ENCODE results near the gene STAB2.

Gene STAB2

GRCh38 chr12:103769240-103769945 lies 182.3 kb downstream of the STAB2 start:
- no peak overlapping the region for H3K9ac ChIP-seq (ENCODE audit: low read depth, low read length)
- H3K9me3 ChIP-seq (ENCODE audit: control insufficient read depth, insufficient read depth, low read length) = no peaks in the 10 kb centered on the region
- no peaks in the 10 kb centered on the region for H3K36me3 ChIP-seq (ENCODE audit: insufficient read depth, low read length)
- peaks cover 8% of the 10 kb centered on the region; the same call in 1 of the 2 replicates for H3K4me1 ChIP-seq (ENCODE audit: insufficient read depth, low read length)

GRCh38 chr12:103771466-103771865 lies 184.4 kb downstream of the STAB2 start:
- Histone ChIP-seq H3K4me1 (ENCODE audit: insufficient read depth, low read length) (peaks cover 8% of the 10 kb centered on the region; the same call in 1 of the 2 replicates), H3K36me3 (ENCODE audit: insufficient read depth, low read length) (peaks cover under 1% of the 10 kb centered on the region; the same call in 1 of the 2 replicates), H3K9me3 (ENCODE audit: control insufficient read depth, insufficient read depth, low read length) (no peaks in the 10 kb centered on the region), H3K9ac (ENCODE audit: low read depth, low read length) (no peak overlapping the region)

GRCh38 chr12:103772367-103773108 lies 185.5 kb downstream of the STAB2 start:
- H3K9ac ChIP-seq (ENCODE audit: low read depth, low read length) = no peak overlapping the region
- H3K36me3 ChIP-seq (ENCODE audit: insufficient read depth, low read length) = peaks cover 9% of the 10 kb centered on the region; the same call in 1 of the 2 replicates

GRCh38 chr12:103773109-103773910 lies 186.2 kb downstream of the STAB2 start:
- H3K4me1 ChIP-seq (ENCODE audit: insufficient read depth, low read length) = peaks cover 8% of the 10 kb centered on the region; the same call in 1 of the 2 replicates
- peaks cover 9% of the 10 kb centered on the region; the same call in 1 of the 2 replicates for H3K36me3 ChIP-seq (ENCODE audit: insufficient read depth, low read length)
- no peak overlapping the region for H3K9ac ChIP-seq (ENCODE audit: low read depth, low read length)
- no peaks in the 10 kb centered on the region for H3K9me3 ChIP-seq (ENCODE audit: control insufficient read depth, insufficient read depth, low read length)

More at GRCh38 chr12:103772367-103773108, 185.5 kb downstream of the STAB2 start:
- Histone ChIP-seq H3K9me3 (ENCODE audit: control insufficient read depth, insufficient read depth, low read length) (no peaks in the 10 kb centered on the region), H3K4me1 (ENCODE audit: insufficient read depth, low read length) (peaks cover 8% of the 10 kb centered on the region; the same call in 1 of the 2 replicates)

GRCh38 chr12:103774977-103775560 lies 188.0 kb downstream of the STAB2 start:
- Histone ChIP-seq H3K36me3 (ENCODE audit: insufficient read depth, low read length) (peaks cover 12% of the 10 kb centered on the region; the same call in 1 of the 2 replicates), H3K9ac (ENCODE audit: low read depth, low read length) (no peak overlapping the region), H3K9me3 (ENCODE audit: control insufficient read depth, insufficient read depth, low read length) (no peaks in the 10 kb centered on the region), H3K4me1 (ENCODE audit: insufficient read depth, low read length) (peaks cover 3% of the 10 kb centered on the region)

GRCh38 chr12:103778781-103779180 lies 191.7 kb downstream of the STAB2 start:
- H3K9ac ChIP-seq (ENCODE audit: low read depth, low read length) = no peak overlapping the region
- H3K36me3 ChIP-seq (ENCODE audit: insufficient read depth, low read length) = peaks cover 12% of the 10 kb centered on the region; the same call in 1 of the 2 replicates
- H3K9me3 ChIP-seq (ENCODE audit: control insufficient read depth, insufficient read depth, low read length) = no peaks in the 10 kb centered on the region
- peaks cover 5% of the 10 kb centered on the region for H3K4me1 ChIP-seq (ENCODE audit: insufficient read depth, low read length)

GRCh38 chr12:103779410-103780092 lies 192.5 kb downstream of the STAB2 start:
- Histone ChIP-seq H3K9ac (ENCODE audit: low read depth, low read length) (no peak overlapping the region), H3K9me3 (ENCODE audit: control insufficient read depth, insufficient read depth, low read length) (no peaks in the 10 kb centered on the region), H3K36me3 (ENCODE audit: insufficient read depth, low read length) (peaks cover 12% of the 10 kb centered on the region; the same call in 1 of the 2 replicates), H3K4me1 (ENCODE audit: insufficient read depth, low read length) (peaks cover 5% of the 10 kb centered on the region)

- H3K36me3 ChIP-seq (ENCODE audit: insufficient read depth, low read length) = peaks cover 13% of the 10 kb centered on the region
- peaks cover 5% of the 10 kb centered on the region for H3K4me1 ChIP-seq (ENCODE audit: insufficient read depth, low read length)
- no peaks in the 10 kb centered on the region for H3K9me3 ChIP-seq (ENCODE audit: control insufficient read depth, insufficient read depth, low read length)
- no peak overlapping the region for H3K9ac ChIP-seq (ENCODE audit: low read depth, low read length)
Observed at GRCh38 chr12:103780093-103780440, 193.0 kb downstream of the STAB2 start.

GRCh38 chr12:103780992-103781391 lies 193.9 kb downstream of the STAB2 start:
- H3K4me1 ChIP-seq (ENCODE audit: insufficient read depth, low read length) = peaks cover 5% of the 10 kb centered on the region
- H3K9me3 ChIP-seq (ENCODE audit: control insufficient read depth, insufficient read depth, low read length) = no peaks in the 10 kb centered on the region
- no peak overlapping the region for H3K9ac ChIP-seq (ENCODE audit: low read depth, low read length)
- peaks cover 15% of the 10 kb centered on the region for H3K36me3 ChIP-seq (ENCODE audit: insufficient read depth, low read length)

- H3K9ac ChIP-seq (ENCODE audit: low read depth, low read length) = no peak overlapping the region
- peaks cover 6% of the 10 kb centered on the region for H3K36me3 ChIP-seq (ENCODE audit: insufficient read depth, low read length)
- H3K4me1 ChIP-seq (ENCODE audit: insufficient read depth, low read length) = peaks cover 5% of the 10 kb centered on the region
- H3K9me3 ChIP-seq (ENCODE audit: control insufficient read depth, insufficient read depth, low read length) = no peaks in the 10 kb centered on the region
Observed at GRCh38 chr12:103782399-103782798, 195.3 kb downstream of the STAB2 start.

- H3K9ac ChIP-seq (ENCODE audit: low read depth, low read length) = no peak overlapping the region
- H3K9me3 ChIP-seq (ENCODE audit: control insufficient read depth, insufficient read depth, low read length) = no peaks in the 10 kb centered on the region
- H3K4me1 ChIP-seq (ENCODE audit: insufficient read depth, low read length) = peaks cover 5% of the 10 kb centered on the region
- peaks cover 3% of the 10 kb centered on the region; the same call in 1 of the 2 replicates for H3K36me3 ChIP-seq (ENCODE audit: insufficient read depth, low read length)
Observed at GRCh38 chr12:103783744-103784664, 196.9 kb downstream of the STAB2 start.

GRCh38 chr12:103785243-103786031 lies 198.4 kb downstream of the STAB2 start:
- H3K9me3 ChIP-seq (ENCODE audit: control insufficient read depth, insufficient read depth, low read length) = no peaks in the 10 kb centered on the region

More at GRCh38 chr12:103785243-103786031, 198.4 kb downstream of the STAB2 start:
- Histone ChIP-seq H3K4me1 (ENCODE audit: insufficient read depth, low read length) (no peaks in the 10 kb centered on the region), H3K36me3 (ENCODE audit: insufficient read depth, low read length) (peaks cover 3% of the 10 kb centered on the region; the same call in 1 of the 2 replicates), H3K9ac (ENCODE audit: low read depth, low read length) (no peak overlapping the region)
